Activated CD4-positive, alpha-beta T cell treated with anti-CD3 and anti-CD28 coated beads, Interleukin-2, amount 10 ng/mL, durations not matched to agents 24 days and 14 days (primary cell): ENCODE measurements around the gene PTPRQ. TPM values are rescaled to one million over a fixed set of nuclear protein-coding genes. Genes with fewer than 3 reads are reported as not detected.

ENCODE experiments used
- DNase-seq: peaks from one replicate; pipeline ENCODE4 v3.0.0; 2022
- H3K27ac Mint-ChIP-seq: one replicate; pipeline ENCODE4 v1.8.0; 2022; ENCODE audit warnings: mild to moderate bottlenecking, mixed read lengths
- H3K27me3 Mint-ChIP-seq: one replicate; pipeline ENCODE4 v1.8.0; 2022; ENCODE audit warnings: mixed read lengths
- H3K36me3 Mint-ChIP-seq: one replicate; pipeline ENCODE4 v1.8.0; 2022; ENCODE audit warnings: low read depth, mild to moderate bottlenecking, mixed read lengths
- H3K4me1 Mint-ChIP-seq: one replicate; pipeline ENCODE4 v1.8.0; 2021; ENCODE audit warnings: mixed read lengths
- H3K4me3 Mint-ChIP-seq: one replicate; pipeline ENCODE4 v1.8.0; 2022; ENCODE audit warnings: mild to moderate bottlenecking, moderate library complexity, mixed read lengths
- H3K9me3 Mint-ChIP-seq: one replicate; pipeline ENCODE4 v1.8.0; 2021; ENCODE audit warnings: mixed read lengths
- intact Hi-C: fragments of 100-400 bp; cut with micrococcal nuclease; formaldehyde crosslinking; loops from one replicate; pipeline ENCODE4 v1.15.1; 2023
- total RNA-seq: library from RNA; stranded (reverse); gene quantifications from 2 replicates; pipeline ENCODE4 v1.2.3, GENCODE V29; 2022

PTPRQ gene, protein sequence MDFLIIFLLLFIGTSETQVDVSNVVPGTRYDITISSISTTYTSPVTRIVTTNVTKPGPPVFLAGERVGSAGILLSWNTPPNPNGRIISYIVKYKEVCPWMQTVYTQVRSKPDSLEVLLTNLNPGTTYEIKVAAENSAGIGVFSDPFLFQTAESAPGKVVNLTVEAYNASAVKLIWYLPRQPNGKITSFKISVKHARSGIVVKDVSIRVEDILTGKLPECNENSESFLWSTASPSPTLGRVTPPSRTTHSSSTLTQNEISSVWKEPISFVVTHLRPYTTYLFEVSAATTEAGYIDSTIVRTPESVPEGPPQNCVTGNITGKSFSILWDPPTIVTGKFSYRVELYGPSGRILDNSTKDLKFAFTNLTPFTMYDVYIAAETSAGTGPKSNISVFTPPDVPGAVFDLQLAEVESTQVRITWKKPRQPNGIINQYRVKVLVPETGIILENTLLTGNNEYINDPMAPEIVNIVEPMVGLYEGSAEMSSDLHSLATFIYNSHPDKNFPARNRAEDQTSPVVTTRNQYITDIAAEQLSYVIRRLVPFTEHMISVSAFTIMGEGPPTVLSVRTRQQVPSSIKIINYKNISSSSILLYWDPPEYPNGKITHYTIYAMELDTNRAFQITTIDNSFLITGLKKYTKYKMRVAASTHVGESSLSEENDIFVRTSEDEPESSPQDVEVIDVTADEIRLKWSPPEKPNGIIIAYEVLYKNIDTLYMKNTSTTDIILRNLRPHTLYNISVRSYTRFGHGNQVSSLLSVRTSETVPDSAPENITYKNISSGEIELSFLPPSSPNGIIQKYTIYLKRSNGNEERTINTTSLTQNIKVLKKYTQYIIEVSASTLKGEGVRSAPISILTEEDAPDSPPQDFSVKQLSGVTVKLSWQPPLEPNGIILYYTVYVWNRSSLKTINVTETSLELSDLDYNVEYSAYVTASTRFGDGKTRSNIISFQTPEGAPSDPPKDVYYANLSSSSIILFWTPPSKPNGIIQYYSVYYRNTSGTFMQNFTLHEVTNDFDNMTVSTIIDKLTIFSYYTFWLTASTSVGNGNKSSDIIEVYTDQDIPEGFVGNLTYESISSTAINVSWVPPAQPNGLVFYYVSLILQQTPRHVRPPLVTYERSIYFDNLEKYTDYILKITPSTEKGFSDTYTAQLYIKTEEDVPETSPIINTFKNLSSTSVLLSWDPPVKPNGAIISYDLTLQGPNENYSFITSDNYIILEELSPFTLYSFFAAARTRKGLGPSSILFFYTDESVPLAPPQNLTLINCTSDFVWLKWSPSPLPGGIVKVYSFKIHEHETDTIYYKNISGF (N-terminal part only)
- not detected in 2 replicates for total RNA-seq

- no peak within 1 kb of the TSS for H3K27ac Mint-ChIP-seq
- DNase-seq, result no peak
- no peaks in the 10 kb centered on the region for H3K9me3 Mint-ChIP-seq
- no peaks in the 10 kb centered on the region for H3K36me3 Mint-ChIP-seq
- H3K4me3 Mint-ChIP-seq, result no peak within 1 kb of the TSS
- H3K27me3 Mint-ChIP-seq, result no peaks in the 10 kb centered on the region
- H3K4me1 Mint-ChIP-seq, result no peaks in the 10 kb centered on the region
- intact Hi-C loops, result no loop called here
Measured at GRCh38 chr12:80443974-80444666, at the start of gene PTPRQ. PTPRQ (plus strand) TSS chr12:80444235; CDS start chr12:80444346, 111 bp downstream.

- DNase-seq, result no peak
- peaks cover 3% of the 10 kb centered on the region for H3K9me3 Mint-ChIP-seq
- H3K27me3 Mint-ChIP-seq, result peaks cover 7% of the 10 kb centered on the region
- no peak overlapping the region for H3K4me3 Mint-ChIP-seq
- H3K4me1 Mint-ChIP-seq, result no peaks in the 10 kb centered on the region
- no peaks in the 10 kb centered on the region for H3K36me3 Mint-ChIP-seq
- intact Hi-C loops, result no loop called here
- no peak overlapping the region for H3K27ac Mint-ChIP-seq
Measured at GRCh38 chr12:80400571-80400991, 43.5 kb upstream of the PTPRQ start.

DNA sequence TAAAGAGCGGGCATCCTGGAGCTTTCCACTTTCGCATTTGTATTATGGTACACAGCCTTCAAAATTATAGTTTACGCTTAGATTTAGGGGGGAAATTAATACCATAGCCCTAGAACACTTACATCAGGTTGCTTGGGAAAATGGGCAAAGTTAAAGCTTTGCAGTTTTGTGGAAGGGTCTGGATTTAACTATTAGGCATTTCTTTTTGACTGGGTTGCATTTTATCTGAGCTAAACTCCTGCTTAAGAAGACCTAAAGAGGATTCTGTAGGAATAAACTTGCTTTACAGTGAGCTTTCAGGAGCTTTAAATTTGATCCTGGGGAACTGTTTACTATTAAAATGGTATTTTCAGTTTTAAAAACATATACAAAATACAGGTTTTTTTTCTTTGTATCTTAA is 42.8 kb upstream of the PTPRQ start:
- Mint-ChIP-seq H3K27ac (no peak overlapping the region), H3K9me3 (peaks cover 3% of the 10 kb centered on the region), H3K4me1 (no peaks in the 10 kb centered on the region), H3K4me3 (no peak overlapping the region), H3K27me3 (peaks cover 7% of the 10 kb centered on the region), H3K36me3 (no peaks in the 10 kb centered on the region)
- intact Hi-C loops, result no loop called here
- DNase-seq, result no peak

DNA sequence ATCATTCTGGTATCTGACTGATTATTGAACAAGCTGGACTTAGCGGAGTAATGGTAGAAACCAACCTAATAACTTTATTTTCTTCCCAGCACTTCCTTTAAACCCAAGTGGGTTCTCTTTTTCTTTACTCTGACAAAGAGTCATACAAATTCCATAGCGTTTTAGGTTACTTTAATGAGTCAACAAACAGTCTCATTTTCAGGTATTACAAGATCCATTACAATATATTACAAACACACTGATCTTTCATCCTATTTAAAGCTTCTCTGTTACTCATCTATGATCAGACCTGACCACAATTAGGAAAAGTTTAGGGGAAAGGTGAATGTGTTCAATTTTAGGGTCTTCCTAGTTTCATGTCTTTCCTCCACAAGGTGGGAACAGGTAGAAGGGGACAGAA is 39.4 kb upstream of the PTPRQ start:
- Mint-ChIP-seq H3K27me3 (peaks cover 7% of the 10 kb centered on the region), H3K27ac (no peak overlapping the region), H3K9me3 (peaks cover 3% of the 10 kb centered on the region), H3K4me1 (no peaks in the 10 kb centered on the region), H3K36me3 (no peaks in the 10 kb centered on the region), H3K4me3 (no peak overlapping the region)
- no peak for DNase-seq
- intact Hi-C loops, result no loop called here

GRCh38 chr12:80406253-80406652 is 37.8 kb upstream of the PTPRQ start:
- no peak for DNase-seq
- no peaks in the 10 kb centered on the region for H3K9me3 Mint-ChIP-seq
- intact Hi-C loops, result no loop called here
- H3K4me1 Mint-ChIP-seq, result no peaks in the 10 kb centered on the region
- no peak overlapping the region for H3K4me3 Mint-ChIP-seq
- no peak overlapping the region for H3K27ac Mint-ChIP-seq
- H3K27me3 Mint-ChIP-seq, result no peaks in the 10 kb centered on the region
- H3K36me3 Mint-ChIP-seq, result no peaks in the 10 kb centered on the region

- H3K36me3 Mint-ChIP-seq, result no peaks in the 10 kb centered on the region
Measured at GRCh38 chr12:80411787-80412186, 32.2 kb upstream of the PTPRQ start.

DNA sequence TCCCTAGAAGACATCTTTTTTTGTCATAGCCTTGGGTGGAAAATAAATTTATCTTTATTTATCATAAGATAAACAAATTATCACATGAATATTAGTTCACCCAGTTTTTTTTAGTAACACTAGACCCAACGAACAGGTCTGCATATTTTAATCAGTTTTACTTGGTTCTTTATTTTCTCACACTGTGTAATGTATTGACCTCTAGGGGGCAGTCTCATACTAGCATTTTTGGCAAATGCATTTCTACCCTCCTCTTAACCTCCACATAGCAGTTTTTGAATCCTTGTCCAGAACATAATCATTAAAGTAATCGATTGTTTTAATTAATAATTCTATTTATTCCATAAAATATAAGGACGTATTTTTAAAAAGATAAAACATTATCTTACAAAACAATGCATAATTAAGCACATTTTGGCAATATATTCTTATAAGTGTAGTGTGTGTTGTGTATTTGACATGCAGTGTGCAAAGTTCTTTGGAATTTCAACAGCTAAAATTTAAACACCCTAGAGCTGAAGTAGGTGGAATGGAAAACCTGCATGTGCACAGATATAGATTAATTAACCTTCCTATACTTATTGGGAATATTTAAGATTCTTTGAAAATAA is 31.6 kb upstream of the PTPRQ start:
- peak; percentile 60 for DNase-seq
- intact Hi-C loops, result loop anchor here (2.0 kb wide), 1 partner anchor 350 kb away; no protein-coding TSS in a partner anchor
- Mint-ChIP-seq H3K27ac (no peak overlapping the region), H3K4me3 (no peak overlapping the region), H3K36me3 (no peaks in the 10 kb centered on the region), H3K4me1 (no peaks in the 10 kb centered on the region), H3K27me3 (no peaks in the 10 kb centered on the region), H3K9me3 (no peaks in the 10 kb centered on the region)

More at GRCh38 chr12:80411787-80412186, 32.2 kb upstream of the PTPRQ start:
- intact Hi-C loops, result loop anchor here (2.0 kb wide), 1 partner anchor 351 kb away; no protein-coding TSS in a partner anchor
- Mint-ChIP-seq H3K4me3 (no peak overlapping the region), H3K27me3 (no peaks in the 10 kb centered on the region), H3K27ac (no peak overlapping the region), H3K4me1 (no peaks in the 10 kb centered on the region), H3K9me3 (no peaks in the 10 kb centered on the region)
- no peak for DNase-seq

DNA sequence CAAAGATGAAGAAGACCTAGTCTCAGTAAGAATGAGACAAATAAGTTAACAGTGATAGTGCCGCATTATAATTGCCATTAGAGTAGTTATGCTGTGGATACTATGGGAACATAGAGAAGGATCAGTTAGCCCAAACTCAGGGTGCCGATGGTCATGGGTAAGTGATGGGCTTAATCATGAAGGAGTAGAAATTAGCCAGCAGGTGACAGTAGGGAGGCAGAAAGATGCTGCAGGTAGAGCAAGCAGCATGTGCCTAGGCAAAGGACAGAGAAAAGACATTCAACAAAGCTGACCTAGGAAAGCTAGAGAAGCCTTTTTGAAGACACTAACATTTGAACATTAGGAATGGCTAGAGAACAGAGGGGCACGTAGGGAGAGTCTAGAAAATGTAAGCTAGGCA is 30.6 kb upstream of the PTPRQ start:
- Mint-ChIP-seq H3K27ac (no peak overlapping the region), H3K4me3 (no peak overlapping the region), H3K36me3 (no peaks in the 10 kb centered on the region), H3K9me3 (no peaks in the 10 kb centered on the region), H3K27me3 (no peaks in the 10 kb centered on the region), H3K4me1 (no peaks in the 10 kb centered on the region)
- DNase-seq, result no peak
- intact Hi-C loops, result loop anchor here (2.0 kb wide), 1 partner anchor 349 kb away; no protein-coding TSS in a partner anchor

GRCh38 chr12:80415466-80415865 is 28.6 kb upstream of the PTPRQ start:
- H3K4me1 Mint-ChIP-seq, result no peaks in the 10 kb centered on the region
- no peak for DNase-seq
- no peak overlapping the region for H3K27ac Mint-ChIP-seq
- H3K36me3 Mint-ChIP-seq, result no peaks in the 10 kb centered on the region
- intact Hi-C loops, result no loop called here
- H3K27me3 Mint-ChIP-seq, result no peaks in the 10 kb centered on the region
- no peak overlapping the region for H3K4me3 Mint-ChIP-seq
- H3K9me3 Mint-ChIP-seq, result no peaks in the 10 kb centered on the region

- Mint-ChIP-seq H3K27ac (no peak overlapping the region), H3K9me3 (no peaks in the 10 kb centered on the region), H3K27me3 (no peaks in the 10 kb centered on the region), H3K36me3 (no peaks in the 10 kb centered on the region), H3K4me3 (no peak overlapping the region), H3K4me1 (no peaks in the 10 kb centered on the region)
- DNase-seq, result no peak
- intact Hi-C loops, result no loop called here
Measured at GRCh38 chr12:80419644-80420043, 24.4 kb upstream of the PTPRQ start.

- Mint-ChIP-seq H3K27ac (no peak overlapping the region), H3K9me3 (no peaks in the 10 kb centered on the region), H3K27me3 (no peaks in the 10 kb centered on the region), H3K4me3 (no peak overlapping the region), H3K4me1 (no peaks in the 10 kb centered on the region), H3K36me3 (no peaks in the 10 kb centered on the region)
- intact Hi-C loops, result no loop called here
- DNase-seq, result no peak
Measured at GRCh38 chr12:80420075-80420474, 24.0 kb upstream of the PTPRQ start.

DNA sequence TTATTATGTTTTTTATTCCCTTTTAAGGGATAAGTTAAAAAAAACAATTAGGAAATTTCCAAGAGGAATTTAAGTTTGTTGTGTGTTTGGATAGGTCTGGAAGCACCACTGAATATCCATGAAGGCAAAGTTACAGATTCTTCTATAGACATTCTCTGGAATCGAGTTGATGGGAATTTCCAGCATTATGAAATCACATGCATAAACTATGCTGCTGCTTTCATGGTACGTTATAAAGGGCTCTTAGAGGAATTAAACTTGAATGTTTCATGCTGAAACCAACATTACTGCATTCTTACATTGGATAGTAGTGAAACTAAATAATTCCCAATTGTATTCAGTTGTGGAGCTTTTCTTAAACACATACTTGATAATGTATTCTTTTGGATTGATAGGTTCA is 21.5 kb upstream of the PTPRQ start:
- H3K27ac Mint-ChIP-seq, result no peak overlapping the region
- DNase-seq, result no peak
- no peaks in the 10 kb centered on the region for H3K36me3 Mint-ChIP-seq
- H3K9me3 Mint-ChIP-seq, result no peaks in the 10 kb centered on the region
- intact Hi-C loops, result no loop called here
- H3K4me1 Mint-ChIP-seq, result no peaks in the 10 kb centered on the region
- H3K4me3 Mint-ChIP-seq, result no peak overlapping the region
- no peaks in the 10 kb centered on the region for H3K27me3 Mint-ChIP-seq

DNA sequence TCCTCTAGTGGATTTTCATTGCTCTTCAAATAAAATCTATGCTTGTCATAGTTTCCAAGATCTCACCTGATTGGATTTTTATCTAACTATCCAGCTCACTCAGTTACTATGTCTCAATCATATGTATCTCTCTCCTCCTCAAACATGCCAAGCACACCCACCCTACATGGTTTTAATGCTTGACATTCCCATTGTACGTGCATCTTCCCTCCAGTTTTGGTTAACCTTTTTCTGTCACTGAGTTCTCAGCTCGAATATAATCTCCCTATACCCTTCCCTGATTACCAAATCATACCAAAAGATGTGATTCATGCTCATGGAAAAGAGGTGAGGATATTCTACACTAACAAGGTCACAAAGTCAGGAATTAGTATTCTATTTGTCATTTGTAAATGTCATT is 12.0 kb upstream of the PTPRQ start:
- no peak overlapping the region for H3K27ac Mint-ChIP-seq
- no peak for DNase-seq
- H3K9me3 Mint-ChIP-seq, result no peaks in the 10 kb centered on the region
- no peaks in the 10 kb centered on the region for H3K4me1 Mint-ChIP-seq
- H3K36me3 Mint-ChIP-seq, result no peaks in the 10 kb centered on the region
- no peak overlapping the region for H3K4me3 Mint-ChIP-seq
- intact Hi-C loops, result no loop called here
- no peaks in the 10 kb centered on the region for H3K27me3 Mint-ChIP-seq
